OCI-LY3 (cell line): ENCODE data around the gene ANKRD45.

ENCODE experiments used
- H2AFZ ChIP-seq: fragments of 200-600, 300-600 bp; shearing (Covaris generic); 2 replicates; pipeline ENCODE4 v1.6.0; 2014; ENCODE audit warnings: antibody characterized with exemption, low read depth, low read length
- H3K27ac ChIP-seq: fragments of 200-600, 300-600 bp; sonication (generic); 2 replicates; pipeline ENCODE4 v1.5.1; 2014; ENCODE audit warnings: mild to moderate bottlenecking, low read length, moderate library complexity, mixed read lengths
- H3K27me3 ChIP-seq: fragments of 200-600, 300-600 bp; sonication (generic); 2 replicates; pipeline ENCODE4 v1.6.1; 2014; ENCODE audit warnings: low read depth, low read length, mixed read lengths
- H3K36me3 ChIP-seq: fragments of 200-600, 300-600 bp; sonication (generic); replicated peaks from 2 replicates; pipeline ENCODE3; 2014; ENCODE audit warnings: low read depth, low read length, mixed read lengths
- H3K4me1 ChIP-seq: fragments of 300-600, 200-600 bp; sonication (generic); 2 replicates; pipeline ENCODE4 v1.6.1; 2014; ENCODE audit warnings: low read length, mixed read lengths
- H3K4me2 ChIP-seq: fragments of 200-600, 300-600 bp; sonication (generic); 2 replicates; pipeline ENCODE4 v1.6.1; 2014; ENCODE audit warnings: low read length, mixed read lengths
- H3K4me3 ChIP-seq: fragments of 300-600, 200-600 bp; sonication (generic); 2 replicates; pipeline ENCODE4 v1.5.1; 2014; ENCODE audit warnings: antibody characterized with exemption, mild to moderate bottlenecking, low read length, moderate library complexity
- H3K79me2 ChIP-seq: fragments of 300-600, 200-600 bp; shearing (Covaris generic); 2 replicates; pipeline ENCODE4 v1.6.1; 2014; ENCODE audit warnings: mild to moderate bottlenecking, low read length, mixed read lengths
- H3K9ac ChIP-seq: fragments of 300-600, 200-600 bp; shearing (Covaris generic); 2 replicates; pipeline ENCODE4 v1.6.0; 2014; ENCODE audit warnings: mild to moderate bottlenecking, low read length, moderate library complexity
- H3K9me3 ChIP-seq: fragments of 200-600, 300-600 bp; shearing (Covaris generic); 2 replicates; pipeline ENCODE4 v1.6.1; 2014; ENCODE audit warnings: low read length, mixed read lengths; ENCODE audit not compliant: insufficient read depth
- H4K20me1 ChIP-seq: fragments of 200-600, 300-600 bp; sonication (generic); 2 replicates; pipeline ENCODE4 v1.6.1; 2016; ENCODE audit warnings: low read length, mixed read lengths; ENCODE audit not compliant: insufficient read depth
- EZH2phosphoT487 ChIP-seq: fragments of 200-600 bp; shearing (Covaris generic); IDR thresholded peaks from 2 replicates; pipeline ENCODE4 v1.6.1; 2018; ENCODE audit warnings: antibody characterized with exemption, mixed run types, low read depth
- TF ChIP-seq, protein P1 (sequence below): fragments of 200-600, 300-600 bp; sonication (generic); IDR thresholded peaks from 2 replicates; pipeline ENCODE4 v1.5.1; 2014; ENCODE audit warnings: antibody characterized with exemption, low read length, low read depth

ANKRD45 gene

DNA sequence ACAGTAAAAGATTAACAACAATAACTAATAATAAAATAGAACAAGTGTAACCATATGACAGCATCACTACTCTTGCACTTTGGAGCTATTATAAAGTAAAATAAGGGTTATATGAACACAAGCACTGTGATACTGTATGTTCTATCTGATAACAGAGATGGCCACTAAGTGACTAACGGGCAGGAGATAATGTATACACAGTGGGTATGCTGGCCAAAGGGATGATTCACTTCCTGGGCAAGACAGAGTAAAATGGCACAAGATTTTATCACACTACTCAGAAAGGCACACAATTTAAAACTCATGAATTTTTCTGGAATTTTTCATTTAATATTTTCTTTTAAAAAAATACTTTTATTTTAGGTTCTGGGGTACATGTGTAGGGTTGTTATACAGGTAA is 79.1 kb downstream of the ANKRD45 start:
- Histone ChIP-seq H3K4me3 (no peak overlapping the region), H3K27ac (no peak overlapping the region)

DNA sequence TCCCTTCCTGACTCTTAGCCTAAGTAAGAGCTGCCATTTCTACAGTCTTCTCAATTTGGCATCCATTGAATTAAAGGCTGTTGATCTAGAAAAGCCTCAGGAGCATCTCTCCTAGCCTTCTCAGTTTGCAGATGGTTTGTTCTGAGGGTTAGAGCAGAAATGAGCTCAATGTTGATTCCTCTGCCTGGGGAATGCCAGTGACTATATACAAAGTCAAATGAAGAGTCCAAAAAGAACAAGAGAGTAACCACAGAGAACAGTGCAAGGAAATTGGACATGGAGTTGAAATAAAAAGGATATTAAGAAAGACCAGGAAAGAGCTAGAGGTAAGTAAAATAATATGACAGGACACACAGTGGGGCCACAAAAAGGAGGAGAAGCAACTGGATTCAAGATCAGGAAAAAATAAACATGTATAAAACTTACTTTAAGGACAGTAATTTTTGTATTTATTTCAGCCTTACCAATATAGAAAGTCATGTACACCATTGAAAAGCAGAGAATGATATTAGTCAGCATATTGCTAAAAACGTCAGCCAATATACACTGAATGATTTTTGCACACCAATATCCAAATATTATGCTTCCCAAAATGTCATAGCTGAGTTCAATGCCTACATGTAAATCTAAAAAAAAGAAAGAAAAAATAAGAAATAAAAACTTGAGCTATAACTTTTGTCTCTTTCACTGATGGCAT is 88.1 kb downstream of the ANKRD45 start:
- peak overlapping the region; percentile 48 for H3K4me2 ChIP-seq
- H3K4me1 ChIP-seq: peaks cover 37% of the 10 kb centered on the region
- H3K27ac ChIP-seq: peak overlapping the region; percentile 43
- H3K36me3 ChIP-seq: no peaks in the 10 kb centered on the region
- H3K9ac ChIP-seq: no peak overlapping the region
- peak overlapping the region; percentile 28; the same call in 1 of the 2 replicates for H2AFZ ChIP-seq
- H3K4me3 ChIP-seq: peak overlapping the region; percentile 6; the same call in 1 of the 2 replicates
- H3K79me2 ChIP-seq: no peaks in the 10 kb centered on the region
- no peak for TF ChIP-seq EZH2phosphoT487
- TF ChIP-seq, protein P1, sequence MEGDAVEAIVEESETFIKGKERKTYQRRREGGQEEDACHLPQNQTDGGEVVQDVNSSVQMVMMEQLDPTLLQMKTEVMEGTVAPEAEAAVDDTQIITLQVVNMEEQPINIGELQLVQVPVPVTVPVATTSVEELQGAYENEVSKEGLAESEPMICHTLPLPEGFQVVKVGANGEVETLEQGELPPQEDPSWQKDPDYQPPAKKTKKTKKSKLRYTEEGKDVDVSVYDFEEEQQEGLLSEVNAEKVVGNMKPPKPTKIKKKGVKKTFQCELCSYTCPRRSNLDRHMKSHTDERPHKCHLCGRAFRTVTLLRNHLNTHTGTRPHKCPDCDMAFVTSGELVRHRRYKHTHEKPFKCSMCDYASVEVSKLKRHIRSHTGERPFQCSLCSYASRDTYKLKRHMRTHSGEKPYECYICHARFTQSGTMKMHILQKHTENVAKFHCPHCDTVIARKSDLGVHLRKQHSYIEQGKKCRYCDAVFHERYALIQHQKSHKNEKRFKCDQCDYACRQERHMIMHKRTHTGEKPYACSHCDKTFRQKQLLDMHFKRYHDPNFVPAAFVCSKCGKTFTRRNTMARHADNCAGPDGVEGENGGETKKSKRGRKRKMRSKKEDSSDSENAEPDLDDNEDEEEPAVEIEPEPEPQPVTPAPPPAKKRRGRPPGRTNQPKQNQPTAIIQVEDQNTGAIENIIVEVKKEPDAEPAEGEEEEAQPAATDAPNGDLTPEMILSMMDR: no peak
- H3K9me3 ChIP-seq: no peaks in the 10 kb centered on the region
- H3K27me3 ChIP-seq: no peaks in the 10 kb centered on the region
- no peaks in the 10 kb centered on the region for H4K20me1 ChIP-seq

More for the DNA sequence above, 79.1 kb downstream of the ANKRD45 start:
- no peaks in the 10 kb centered on the region for H4K20me1 ChIP-seq
- TF ChIP-seq, protein P1: no peak
- no peak for TF ChIP-seq EZH2phosphoT487
- no peaks in the 10 kb centered on the region for H3K79me2 ChIP-seq
- H3K36me3 ChIP-seq: no peaks in the 10 kb centered on the region
- H2AFZ ChIP-seq: no peak overlapping the region
- H3K27me3 ChIP-seq: no peaks in the 10 kb centered on the region
- no peaks in the 10 kb centered on the region for H3K9me3 ChIP-seq
- no peaks in the 10 kb centered on the region for H3K4me1 ChIP-seq
- no peak overlapping the region for H3K9ac ChIP-seq
- H3K4me2 ChIP-seq: no peak overlapping the region

DNA sequence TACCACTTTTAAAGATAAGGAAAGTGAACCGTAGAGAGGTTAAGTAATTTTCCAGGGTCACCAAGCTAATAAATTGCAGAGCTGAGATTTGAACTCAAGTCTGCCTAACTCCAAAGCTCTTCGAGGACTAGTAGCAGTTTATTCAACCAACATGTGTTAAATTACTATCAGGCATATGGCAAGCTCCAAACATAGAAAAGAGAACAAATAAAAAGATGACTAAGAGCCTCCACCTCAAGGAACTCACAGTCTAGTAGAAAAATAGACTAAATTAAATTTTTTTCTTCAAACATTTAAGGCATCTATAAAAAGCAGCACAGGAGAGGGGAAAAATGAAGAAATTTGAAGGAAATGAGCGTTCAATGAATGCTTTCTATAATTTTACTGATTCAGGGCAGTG is 89.0 kb downstream of the ANKRD45 start:
- no peaks in the 10 kb centered on the region for H3K27me3 ChIP-seq
- peak overlapping the region; percentile 48; the same call in 1 of the 2 replicates for H3K4me2 ChIP-seq
- H3K36me3 ChIP-seq: no peaks in the 10 kb centered on the region
- no peaks in the 10 kb centered on the region for H3K79me2 ChIP-seq
- peak overlapping the region; percentile 43; the same call in 1 of the 2 replicates for H3K27ac ChIP-seq
- H4K20me1 ChIP-seq: no peaks in the 10 kb centered on the region
- H3K4me1 ChIP-seq: peaks cover 37% of the 10 kb centered on the region
- H3K9ac ChIP-seq: no peak overlapping the region
- H3K4me3 ChIP-seq: no peak overlapping the region
- no peaks in the 10 kb centered on the region for H3K9me3 ChIP-seq
- TF ChIP-seq, protein P1: no peak
- no peak for TF ChIP-seq EZH2phosphoT487
- H2AFZ ChIP-seq: no peak overlapping the region

DNA sequence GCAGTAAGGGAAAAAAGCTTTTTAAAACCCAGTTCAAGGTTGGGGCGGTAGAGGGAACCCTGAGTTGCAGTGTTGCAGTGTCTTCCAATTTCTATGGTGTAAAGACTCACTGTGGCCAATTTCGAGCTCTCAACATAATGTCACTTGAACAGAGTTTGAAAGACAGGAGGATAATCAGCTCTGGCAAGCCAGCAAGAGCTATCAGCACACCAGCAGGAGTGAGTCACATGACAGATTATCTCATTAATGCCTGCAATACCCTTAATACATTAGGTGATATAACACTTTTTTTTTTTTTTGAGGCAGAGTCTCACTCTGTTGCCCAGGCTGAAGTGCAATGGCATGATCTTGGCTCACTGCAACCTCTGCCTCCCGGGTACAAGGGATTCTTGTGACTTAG is 89.6 kb downstream of the ANKRD45 start:
- no peaks in the 10 kb centered on the region for H3K27me3 ChIP-seq
- no peaks in the 10 kb centered on the region for H4K20me1 ChIP-seq
- H3K4me3 ChIP-seq: no peak overlapping the region
- H3K27ac ChIP-seq: no peak overlapping the region
- H3K4me1 ChIP-seq: peaks cover 37% of the 10 kb centered on the region
- no peaks in the 10 kb centered on the region for H3K79me2 ChIP-seq
- TF ChIP-seq EZH2phosphoT487: no peak
- TF ChIP-seq, protein P1: no peak
- H3K9ac ChIP-seq: no peak overlapping the region
- H3K4me2 ChIP-seq: no peak overlapping the region
- H2AFZ ChIP-seq: no peak overlapping the region
- H3K36me3 ChIP-seq: no peaks in the 10 kb centered on the region
- no peaks in the 10 kb centered on the region for H3K9me3 ChIP-seq
